GM21515 (cell line): ENCODE results near the gene MRPL55.

Source experiments
- ATAC-seq: cut with Tn5 transposase; IDR thresholded peaks from one replicate; pipeline ENCODE4 v1.9.1; 2021; ENCODE audit not compliant: unreplicated experiment

The MRPL55 gene

DNA sequence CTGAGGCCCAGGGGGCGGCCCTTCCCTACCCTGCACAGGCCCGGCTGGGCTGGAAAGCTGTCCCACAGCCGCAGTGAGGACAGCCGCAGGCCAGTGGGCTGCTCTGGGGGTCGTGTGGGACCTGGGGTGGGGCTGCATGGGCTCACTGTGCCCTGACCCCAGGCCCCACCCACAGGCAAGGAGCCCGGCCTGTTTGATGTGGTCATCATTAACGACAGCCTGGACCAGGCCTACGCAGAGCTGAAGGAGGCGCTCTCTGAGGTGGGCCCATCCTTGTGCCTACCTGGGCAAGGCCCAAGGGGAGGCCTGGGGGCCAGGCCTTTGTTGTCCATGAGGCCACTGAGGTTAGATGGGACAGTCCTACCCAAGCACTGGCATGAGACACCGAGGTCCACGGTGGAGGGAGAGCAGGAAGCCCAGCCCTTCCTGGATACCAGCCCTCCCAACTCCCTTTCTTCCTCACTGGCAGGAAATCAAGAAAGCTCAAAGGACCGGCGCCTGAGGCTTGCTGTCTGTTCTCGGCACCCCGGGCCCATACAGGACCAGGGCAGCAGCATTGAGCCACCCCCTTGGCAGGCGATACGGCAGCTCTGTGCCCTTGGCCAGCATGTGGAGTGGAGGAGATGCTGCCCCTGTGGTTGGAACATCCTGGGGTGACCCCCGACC lies 39.2 kb upstream of the MRPL55 start:
- ATAC-seq = no peak

DNA sequence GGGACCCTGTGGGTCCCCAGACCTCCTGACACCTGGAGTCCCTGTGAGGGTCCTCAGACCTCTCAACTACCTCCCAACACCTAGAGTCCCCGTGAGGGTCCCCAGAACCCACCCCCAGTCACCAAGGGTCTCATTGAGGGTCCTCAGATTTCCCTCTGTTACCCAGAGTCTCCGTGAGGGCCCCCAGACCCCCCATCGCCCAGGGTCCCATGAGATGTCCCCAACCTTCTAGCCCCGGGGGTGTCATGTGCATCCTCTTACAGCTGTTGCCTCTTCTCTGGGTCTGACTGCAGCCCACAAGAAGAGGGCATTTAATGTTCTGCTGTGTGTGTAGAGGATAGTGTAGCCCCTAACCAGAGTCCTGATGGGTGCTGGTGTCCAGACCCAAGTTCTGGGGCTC lies 38.7 kb upstream of the MRPL55 start:
- no peak for ATAC-seq

DNA sequence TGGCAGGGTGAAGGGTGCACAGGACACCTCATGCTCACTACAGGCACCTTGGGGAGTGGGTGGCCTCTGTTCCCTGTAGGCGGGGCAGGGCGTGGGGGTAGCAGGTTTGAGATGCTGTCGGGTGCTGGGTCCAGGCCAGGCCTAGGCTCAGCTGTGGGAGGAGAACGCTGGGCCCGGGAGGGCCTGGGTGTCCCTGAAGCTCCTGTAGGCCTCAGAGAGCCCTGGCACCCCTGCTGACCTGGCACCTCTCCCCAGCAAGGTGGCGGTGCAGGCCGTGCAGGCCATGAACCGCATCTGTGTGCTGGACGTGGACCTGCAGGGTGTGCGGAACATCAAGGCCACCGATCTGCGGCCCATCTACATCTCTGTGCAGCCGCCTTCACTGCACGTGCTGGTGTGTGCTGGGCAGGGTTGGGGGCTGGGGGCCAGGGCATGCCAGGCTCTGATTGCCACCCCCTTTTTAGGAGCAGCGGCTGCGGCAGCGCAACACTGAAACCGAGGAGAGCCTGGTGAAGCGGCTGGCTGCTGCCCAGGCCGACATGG lies 38.1 kb upstream of the MRPL55 start:
- ATAC-seq = no peak

DNA sequence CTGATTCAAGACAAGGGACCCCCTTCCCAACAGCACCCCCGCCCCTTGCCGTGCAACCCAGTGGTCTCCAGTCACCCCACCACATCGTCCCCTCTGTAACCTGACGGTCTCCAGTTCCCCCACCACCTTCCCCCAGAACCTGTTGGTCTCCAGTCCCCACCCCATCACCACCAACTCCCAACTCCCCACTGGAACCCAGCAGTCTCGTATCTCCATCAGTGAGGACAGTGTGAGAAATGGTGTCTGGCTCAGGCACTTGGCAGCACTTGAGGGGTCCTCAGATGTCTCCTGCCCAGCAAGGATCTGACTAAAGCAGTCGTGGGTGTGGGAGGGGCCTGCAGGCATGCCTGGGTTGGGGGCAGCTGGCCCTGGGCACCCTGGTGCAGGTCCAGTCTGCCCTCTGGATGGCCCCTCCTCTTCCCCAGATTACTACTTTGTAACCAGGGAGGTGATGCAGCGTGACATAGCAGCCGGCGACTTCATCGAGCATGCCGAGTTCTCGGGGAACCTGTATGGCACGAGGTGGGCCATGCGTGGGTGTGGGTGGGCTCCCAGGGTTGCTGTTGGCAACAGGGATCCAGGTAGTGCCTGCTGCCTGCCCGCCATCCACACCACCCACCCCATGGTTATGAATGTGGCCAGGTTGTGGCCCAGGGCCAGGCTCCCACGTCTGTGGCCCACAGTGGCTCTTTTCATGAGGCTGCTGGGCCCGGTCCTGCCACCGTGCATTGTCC lies 37.5 kb upstream of the MRPL55 start:
- no peak for ATAC-seq

DNA sequence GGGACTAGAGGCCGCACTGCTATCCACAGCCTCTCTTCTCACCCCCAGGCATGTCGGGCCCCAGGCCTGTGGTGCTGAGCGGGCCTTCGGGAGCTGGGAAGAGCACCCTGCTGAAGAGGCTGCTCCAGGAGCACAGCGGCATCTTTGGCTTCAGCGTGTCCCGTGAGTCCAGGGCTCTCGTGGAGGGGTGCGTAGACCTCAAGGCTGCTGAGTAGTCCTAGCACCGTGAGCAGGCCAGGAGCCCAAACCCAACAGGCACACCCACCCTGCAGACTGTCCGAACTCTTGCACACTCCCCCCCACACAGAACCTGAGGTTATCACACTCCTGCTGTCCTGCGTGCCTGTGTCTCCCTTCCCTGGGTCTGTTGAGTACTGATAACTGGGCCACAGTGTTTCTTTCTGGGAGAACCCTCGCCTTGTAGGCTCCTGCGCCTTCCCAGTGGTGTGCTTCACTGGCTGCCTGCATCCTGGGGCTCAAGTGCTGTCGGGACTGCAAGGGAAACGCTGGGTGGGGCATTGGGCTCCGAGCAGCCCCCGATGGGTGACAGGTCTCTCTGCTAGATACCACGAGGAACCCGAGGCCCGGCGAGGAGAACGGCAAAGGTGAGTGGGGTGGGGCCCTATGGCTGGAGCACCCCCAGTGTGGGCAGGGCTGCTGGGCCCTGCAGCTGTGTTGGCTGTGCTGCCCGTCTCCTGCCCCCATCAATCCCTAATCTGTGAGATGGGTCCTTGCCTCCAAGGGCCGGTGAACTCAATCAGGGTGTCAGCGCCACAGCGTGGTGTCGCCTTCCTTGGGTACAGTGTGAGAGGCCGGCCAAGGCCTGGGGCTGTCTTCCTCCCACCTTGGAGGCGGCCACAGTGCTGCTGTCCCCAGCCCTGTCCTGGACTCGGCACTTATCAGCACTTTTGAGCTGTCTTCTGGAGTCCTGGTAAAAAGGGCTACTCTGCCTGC lies 36.6 kb upstream of the MRPL55 start:
- ATAC-seq = no peak

DNA sequence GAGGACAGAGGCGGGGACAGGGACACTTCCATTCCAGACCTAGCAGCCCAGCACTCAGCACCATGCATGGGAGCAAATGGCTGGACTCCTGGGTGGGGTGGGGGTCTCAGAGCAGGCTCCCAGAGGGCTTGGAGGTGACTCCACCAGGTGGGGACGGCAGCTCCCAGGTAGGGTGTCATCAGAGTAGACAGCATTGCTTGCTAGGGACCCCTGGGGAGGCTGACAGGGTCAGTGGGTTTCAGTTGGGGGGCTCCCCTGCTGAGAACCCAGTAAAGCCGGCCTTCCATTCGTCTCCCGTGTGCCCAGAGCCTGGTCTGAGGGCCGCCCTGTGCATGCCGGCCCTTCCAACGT lies 35.9 kb upstream of the MRPL55 start:
- no peak for ATAC-seq

DNA sequence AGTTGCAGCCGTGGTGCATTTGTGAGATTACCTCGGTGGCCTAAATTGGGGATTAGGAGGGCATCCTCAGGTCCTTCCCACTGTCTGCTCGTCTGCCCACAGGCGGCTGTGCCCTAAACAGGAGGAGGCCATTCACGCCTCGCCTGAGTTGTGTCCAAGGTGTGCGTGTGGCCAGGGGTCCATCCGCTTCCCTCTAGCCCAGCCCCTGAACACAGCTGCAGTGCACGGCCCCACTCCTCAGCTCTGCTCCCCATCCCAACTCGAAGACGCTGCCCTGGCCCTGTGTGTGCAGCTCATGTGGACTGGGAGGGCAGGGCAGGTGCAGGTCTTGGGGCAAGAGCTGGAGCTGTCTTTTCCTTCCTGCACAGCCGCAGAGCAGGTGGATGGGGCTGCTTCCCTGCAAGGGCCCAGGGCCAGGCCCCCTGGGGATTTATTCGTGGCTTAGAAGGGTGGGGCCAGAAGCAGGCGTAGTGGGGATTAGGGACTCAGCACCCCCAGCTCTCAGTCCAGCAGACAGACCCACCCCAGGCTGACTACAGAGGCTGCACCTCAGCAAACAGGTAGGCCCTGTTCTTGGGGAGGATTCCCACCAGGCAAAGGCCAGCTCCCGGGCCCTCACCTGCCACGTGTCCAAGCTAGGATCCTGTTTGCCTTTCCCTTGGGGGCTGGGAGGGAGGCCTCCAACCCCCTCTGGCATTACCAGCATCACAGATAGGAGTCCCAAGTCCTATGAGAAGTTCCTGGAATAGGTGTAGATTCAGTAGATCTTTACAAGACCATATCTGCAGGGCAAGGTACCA lies 35.3 kb upstream of the MRPL55 start:
- no peak for ATAC-seq

DNA sequence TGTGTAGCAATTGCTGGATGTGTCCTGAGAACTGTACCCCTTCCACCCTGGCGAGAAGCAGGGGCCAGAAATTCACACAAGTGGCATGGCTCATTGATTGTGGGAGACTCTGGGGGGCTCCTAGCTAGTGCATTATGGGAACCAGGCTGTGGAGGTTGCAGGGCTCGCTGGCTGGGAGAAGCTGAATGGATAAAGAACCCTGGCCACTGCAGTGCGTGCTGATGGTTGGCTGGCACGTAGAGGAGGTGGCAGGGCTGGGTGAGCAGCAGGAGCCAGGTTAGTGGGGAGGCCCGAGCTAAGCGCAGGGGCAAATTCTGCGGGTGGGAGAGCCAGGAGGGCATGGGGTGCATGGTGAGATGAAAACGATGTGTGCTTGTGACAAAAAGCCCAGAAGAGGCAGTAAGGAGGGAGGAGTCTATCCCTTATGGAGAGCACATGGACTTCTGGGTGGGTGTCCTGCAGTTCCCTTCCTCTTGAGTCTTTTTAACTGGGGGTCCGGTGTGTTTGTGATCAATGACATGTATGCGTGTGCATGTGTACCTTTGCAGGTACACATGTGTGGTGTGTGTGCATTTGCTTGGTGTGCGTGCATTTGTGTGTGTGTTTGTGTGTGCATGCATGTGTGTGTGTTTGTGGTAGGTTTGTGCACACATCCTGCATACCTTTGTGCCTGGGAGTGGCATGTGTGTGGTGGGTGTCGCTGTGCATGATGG lies 34.5 kb upstream of the MRPL55 start:
- ATAC-seq = no peak

DNA sequence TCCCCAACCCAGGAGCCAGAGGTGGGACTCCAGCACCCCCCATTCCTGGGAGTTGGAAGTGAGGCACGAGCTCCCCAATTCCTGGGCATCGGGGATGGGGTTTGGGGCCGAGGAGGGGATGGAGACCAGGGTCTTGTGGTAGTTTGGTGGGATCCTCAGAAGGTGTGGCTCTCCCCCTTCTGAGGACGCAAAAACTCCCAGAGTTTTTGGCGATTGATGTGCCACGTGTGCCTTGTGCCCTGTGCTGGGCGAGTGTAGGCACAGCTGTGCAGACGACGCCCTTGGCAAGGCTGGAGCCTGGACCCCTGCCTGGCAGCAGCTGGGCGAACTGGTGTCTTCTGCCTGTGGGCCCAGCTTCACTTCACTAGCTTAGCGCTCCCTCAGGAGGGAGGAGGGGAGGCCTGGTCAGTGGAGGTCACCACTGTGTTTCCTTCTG lies 33.6 kb upstream of the MRPL55 start:
- no peak for ATAC-seq

DNA sequence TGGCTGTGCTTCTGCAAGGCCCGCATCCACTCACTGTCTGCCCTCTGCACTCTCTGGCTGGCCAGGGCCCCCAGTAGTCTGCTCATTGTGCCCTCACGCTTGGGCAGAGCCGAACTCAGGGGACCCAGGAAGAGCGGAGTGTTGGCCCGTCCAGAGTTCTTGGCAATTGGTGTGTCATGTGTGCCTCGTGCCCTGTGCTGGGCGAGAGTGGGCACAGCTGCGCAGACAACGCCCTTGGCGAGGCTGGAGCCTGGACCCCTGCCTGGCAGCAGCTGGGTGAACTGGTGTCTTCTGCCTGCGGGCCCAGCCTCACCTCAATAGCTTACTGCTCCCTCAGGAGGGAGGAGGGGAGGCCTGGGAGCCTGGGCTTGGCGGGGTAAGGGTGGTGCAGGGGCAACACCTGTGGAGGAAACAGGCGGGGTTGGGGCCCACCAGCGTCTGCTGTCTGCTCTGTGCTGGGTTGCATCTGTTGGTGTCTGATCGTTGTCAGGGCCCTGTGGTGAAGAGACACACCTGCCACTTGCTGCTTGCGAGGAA lies 33.1 kb upstream of the MRPL55 start:
- no peak for ATAC-seq

DNA sequence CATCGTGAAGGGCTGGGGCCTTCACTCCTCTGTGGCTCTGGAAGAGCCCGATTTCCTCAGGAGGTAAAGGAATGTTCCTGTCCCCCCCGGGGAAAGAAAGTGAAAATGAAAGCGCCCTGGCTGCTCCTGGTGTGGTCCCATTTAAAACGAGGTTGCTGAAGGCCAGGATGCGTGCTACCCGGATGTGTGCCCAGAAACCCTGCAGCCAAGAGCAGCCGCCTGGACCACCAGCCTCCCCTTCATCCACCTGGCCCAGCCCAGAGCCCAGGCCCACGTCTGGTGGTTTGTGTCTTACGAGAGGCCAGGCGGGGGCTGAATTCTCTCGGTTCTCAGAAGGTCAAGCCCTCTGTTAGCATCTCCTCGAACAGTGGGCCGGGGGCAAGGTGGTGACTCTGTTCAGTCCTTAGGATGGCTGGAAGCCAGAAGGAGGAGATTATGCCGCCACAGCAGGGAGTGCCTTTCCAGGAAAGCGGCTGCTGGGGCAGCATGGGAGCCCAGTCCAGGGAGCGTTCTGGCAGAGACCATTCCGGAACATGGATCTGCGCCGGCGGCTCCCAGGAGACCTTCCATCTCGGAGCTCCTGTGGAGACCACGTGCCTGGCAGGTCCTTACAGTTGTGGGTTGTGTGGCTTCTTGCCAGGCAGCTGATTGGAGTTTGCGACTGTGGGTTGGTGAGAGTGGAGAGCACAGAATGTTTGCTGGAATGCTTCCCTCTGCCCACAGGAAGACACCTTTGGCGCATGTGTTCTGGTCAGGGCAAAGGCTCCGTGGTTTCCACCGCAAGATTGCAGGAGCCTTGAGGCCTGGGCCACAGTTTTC lies 32.3 kb upstream of the MRPL55 start:
- no peak for ATAC-seq

DNA sequence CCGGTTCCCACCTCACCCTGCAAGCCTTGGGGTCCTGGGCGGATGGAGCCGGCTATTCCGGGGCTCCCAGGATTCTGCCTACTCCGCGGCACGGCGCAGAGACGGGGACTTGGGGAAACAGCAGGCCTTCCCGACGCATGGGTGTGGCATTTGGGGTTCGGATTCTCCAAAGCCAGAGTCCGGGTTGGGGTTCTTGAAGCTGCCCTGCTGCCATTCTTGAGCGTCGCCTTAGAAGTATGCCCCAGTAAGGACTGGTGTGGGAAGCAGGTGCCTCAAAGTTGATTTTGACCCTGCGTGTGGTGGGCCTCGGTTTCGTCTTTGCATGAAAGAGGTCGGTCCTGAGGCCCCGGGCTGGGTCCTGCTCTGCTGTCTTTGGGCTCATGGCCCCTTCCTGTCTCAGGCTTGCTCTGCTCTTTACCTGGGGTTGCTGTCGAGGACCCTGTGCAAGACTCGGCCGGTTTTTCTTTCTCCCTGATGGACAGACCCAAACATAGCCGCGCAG lies 31.7 kb upstream of the MRPL55 start:
- ATAC-seq = no peak

DNA sequence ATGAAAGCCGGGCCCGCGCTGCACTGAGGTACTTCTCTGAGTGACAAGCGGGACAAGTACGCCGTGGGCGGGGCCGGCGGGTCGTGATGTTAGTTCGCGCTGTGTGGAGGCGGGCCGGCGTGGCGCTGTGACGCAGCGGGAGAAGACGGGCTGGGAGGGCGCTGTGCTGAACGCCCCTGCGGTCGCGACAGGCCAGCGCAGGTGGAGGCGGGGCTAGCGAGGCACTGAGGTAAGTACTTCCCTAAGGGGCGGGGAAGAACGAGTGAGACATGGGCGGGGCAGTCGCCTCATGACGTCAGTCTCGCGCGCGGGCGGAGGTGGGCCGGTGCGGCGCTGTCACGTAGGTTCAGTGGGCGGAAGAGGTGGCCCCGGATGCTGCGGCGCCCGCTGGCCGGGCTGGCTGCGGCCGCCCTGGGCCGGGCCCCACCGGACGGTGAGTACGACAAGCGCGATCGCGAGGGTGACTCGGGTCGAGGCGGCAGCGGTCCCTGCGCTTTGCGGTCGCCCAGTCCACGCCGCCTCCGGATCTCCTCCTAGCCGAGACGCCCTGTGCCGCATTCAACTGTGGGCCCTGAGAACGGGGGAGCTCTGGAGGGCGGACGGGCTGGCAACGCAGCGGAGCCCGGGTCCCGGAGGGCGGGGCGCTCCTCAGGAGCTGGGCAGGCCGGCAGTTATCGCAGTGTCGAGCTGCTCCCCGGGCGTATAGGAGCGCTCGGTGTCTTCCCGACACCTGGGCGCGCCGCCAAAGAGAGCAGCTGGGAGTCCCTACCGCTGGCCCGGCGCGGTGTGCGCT lies 31.0 kb upstream of the MRPL55 start, which contains the start of gene GUK1:
TSS of gene GUK1 (plus strand) at position 349 of the 793 bp plus-strand sequence. CDS start at position 373, 24 bp downstream.
- peak; percentile 92 for ATAC-seq

DNA sequence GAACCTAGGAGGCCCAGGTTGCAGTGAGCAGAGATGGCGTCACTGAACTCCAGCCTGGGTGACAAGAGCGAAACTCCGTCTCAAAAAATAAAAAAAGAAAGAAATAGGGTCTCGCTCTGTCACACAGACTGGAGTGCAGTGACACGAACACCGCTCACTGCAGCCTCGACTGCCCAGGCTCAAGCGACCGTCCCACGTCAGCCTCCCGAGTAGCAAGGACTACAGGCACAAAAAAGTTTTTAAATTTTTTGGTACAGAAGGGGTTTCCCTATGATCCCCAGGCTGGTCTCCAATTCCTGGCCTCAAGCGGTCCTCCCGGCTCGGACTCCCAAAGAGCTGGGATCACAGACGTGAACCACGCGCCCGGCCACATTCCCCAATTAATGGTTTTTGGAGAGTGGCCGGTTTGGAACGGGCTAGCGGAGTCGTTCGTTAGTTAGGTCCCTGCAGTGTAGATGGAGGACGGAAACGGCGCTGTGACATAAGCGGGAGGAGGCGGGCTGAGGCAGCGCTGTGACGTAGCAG lies 30.4 kb upstream of the MRPL55 start:
- ATAC-seq = no peak

DNA sequence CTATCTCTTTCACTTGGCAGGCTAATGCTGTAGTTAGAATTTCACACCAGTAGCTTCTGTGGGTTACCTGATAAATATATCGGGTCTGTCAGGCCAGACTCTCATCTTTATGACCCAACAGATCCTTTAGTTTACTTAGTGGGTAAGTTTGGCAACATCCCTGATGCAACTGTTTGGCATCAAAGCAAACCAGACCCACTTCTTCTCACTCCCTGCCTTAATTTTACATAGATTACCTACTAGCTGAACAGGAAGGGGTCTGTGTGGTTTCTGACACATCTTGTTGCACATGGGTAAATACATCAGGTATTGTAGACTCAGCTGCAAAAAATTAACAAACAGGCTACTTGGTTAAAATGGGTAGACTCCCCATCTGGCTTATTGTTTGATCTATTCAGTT lies 27.8 kb upstream of the MRPL55 start:
- no peak for ATAC-seq

DNA sequence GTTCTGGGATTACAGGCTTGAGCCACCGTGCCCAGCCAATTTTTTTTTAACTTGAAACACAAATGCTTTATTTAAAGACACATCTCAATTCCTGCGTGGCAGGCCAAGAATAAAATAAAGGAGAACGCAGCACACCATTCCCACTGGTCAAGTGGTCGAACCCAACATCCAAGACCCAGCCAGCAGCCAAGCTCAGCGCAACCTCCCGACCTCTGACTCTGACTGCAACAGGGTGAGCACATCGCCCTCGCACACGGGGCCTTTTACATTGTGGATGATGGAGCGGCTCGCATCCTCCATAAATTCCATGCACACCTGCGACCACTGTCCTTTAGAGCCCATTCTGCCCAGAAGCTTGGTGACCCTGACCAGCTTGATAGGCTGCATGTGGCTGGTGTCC lies 25.5 kb upstream of the MRPL55 start:
- ATAC-seq = no peak

DNA sequence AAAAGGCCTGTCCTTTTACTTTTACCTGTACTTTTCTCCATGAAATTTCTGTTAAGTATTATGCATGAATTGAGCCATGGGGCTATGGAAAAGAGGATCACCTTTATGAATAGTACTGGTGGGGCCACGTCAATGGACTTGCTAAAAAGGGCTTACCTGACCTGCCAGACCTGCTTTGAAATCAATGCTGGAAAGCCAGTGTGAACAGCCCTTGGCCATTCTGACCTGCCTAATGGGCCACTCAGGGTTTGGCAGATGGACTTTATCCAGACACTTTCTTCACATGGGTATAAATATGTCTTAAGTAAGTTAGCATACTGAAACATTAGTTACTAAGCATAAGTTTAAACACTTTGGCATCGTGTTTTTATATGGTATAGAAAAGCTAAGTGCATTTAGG lies 22.7 kb upstream of the MRPL55 start:
- ATAC-seq = no peak

DNA sequence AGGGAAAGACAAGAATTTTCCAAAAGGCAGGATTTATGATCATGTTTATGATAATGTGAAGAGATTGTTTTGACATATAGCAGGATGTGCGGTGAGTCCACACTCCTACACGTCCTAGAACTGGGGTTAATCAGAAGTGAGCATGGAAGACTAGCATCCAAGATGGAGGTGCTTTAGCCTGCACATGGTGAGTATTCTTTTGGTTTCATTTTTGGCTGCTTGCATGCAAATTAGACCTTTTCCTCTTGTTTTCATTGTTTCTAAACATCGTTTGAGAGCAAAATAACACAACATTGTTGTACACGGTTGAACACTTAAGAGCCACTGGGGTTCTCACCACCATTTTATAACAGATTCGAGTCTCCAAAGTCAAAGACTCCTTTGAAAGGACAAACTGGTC lies 16.1 kb upstream of the MRPL55 start:
- no peak for ATAC-seq
